Small intestine (tissue), 16 donors: ENCODE results near the gene NLGN4X. TPM values are rescaled to one million over a fixed set of nuclear protein-coding genes. Genes with fewer than 3 reads are reported as not detected.

Experiments used
- DNase-seq, 2 donors: peaks; one replicate each; pipeline versions ENCODE4 v3.0.0 to v3.0.0-alpha.2; 2013
- FAIRE-seq: peaks from 2 replicates; lab custom pipeline; 2012; peaks lifted over from hg19 to GRCh38; lab: Jason Lieb, UNC
- H3K27ac ChIP-seq, 3 donors: one replicate each; pipeline ENCODE4 v1.5.1; 2013; ENCODE audit warnings: low read length in 2 of 3, mild to moderate bottlenecking in 2 of 3, control low read depth in 1 of 3, inconsistent platforms in 1 of 3, low read depth in 1 of 3, moderate library complexity in 1 of 3
- H3K27me3 ChIP-seq, 3 donors: one replicate each; pipeline ENCODE4 v1.6.1; 2013; ENCODE audit warnings: low read length in 3 of 3, inconsistent platforms in 1 of 3; ENCODE audit not compliant: control insufficient read depth in 3 of 3, insufficient read depth in 3 of 3
- H3K36me3 ChIP-seq, 3 donors: one replicate each; pipeline ENCODE4 v1.6.1; 2013; ENCODE audit warnings: low read length in 3 of 3, inconsistent platforms in 1 of 3, low read depth in 1 of 3, mild to moderate bottlenecking in 1 of 3, moderate library complexity in 1 of 3; ENCODE audit not compliant: control insufficient read depth in 3 of 3, insufficient read depth in 2 of 3
- H3K4me1 ChIP-seq, 3 donors: one replicate each; pipeline ENCODE4 v1.6.1; 2013; ENCODE audit warnings: low read length in 2 of 3, inconsistent platforms in 1 of 3, low read depth in 1 of 3, mild to moderate bottlenecking in 1 of 3, moderate library complexity in 1 of 3; ENCODE audit not compliant: control insufficient read depth in 3 of 3, insufficient read depth in 2 of 3
- H3K4me3 ChIP-seq, 3 donors: one replicate each; pipeline ENCODE4 v1.5.1; 2013; ENCODE audit warnings: low read length in 3 of 3, control low read depth in 1 of 3, inconsistent platforms in 1 of 3, low read depth in 1 of 3, mild to moderate bottlenecking in 1 of 3, moderate library complexity in 1 of 3
- H3K9me3 ChIP-seq, 2 donors: one replicate each; pipeline ENCODE4 v1.6.1; 2013; ENCODE audit warnings: low read depth in 1 of 2, low read length in 1 of 2; ENCODE audit not compliant: control insufficient read depth in 2 of 2, insufficient read depth in 1 of 2
- WGBS, 3 donors: extraction: QIAGEN DNeasy Blood & Tissue Kit; methylation state at CpG; one replicate each; pipeline ENCODE4 v1.1.7; 2013; 5-methylcytosine and 5-hydroxymethylcytosine counted together
- long read RNA-seq, 10 donors: transcript quantifications; one replicate each; lab custom pipeline, GENCODE V29; 2026
- polyA plus RNA-seq, 4 donors: library from polyadenylated mRNA; stranded (reverse) in 3 of 4; unstranded in 1 of 4; fragments of 200-250 nt in 3 of 4; fragments of 120-200 nt in 1 of 4; gene quantifications; one replicate each; pipeline versions ENCODE4 v1.2.1 to v1.2.3, GENCODE V29; 2013
- donor health status: healthy with polysubstance abuse.
- donor health status: control.
- donor health status: control.
- donor health status: Bipolar disorder and iron deficiency.
- donor health status: healthy.

Gene NLGN4X
- 1 to 10 TPM in 2 of 4 donors, under 1 TPM in 1, not detected in 1; 0.27 to 4.7 (median 1.3) TPM for polyA plus RNA-seq
- long read RNA-seq, donor 1, result 0 reads
- long read RNA-seq, donor 2, full-length matches to known transcripts, result 1 of 1 reads
- long read RNA-seq, donor 2, partial matches to known transcripts, result 0 of 1 reads
- long read RNA-seq, donor 2, other reads (novel, unspliced or antisense), result 0 of 1 reads
- long read RNA-seq, donor 3, result 0 reads
- long read RNA-seq, donor 4, result 0 reads
- long read RNA-seq, donor 5, result 0 reads
- long read RNA-seq, donor 6, full-length matches to known transcripts, result 2 of 2 reads
- long read RNA-seq, donor 6, partial matches to known transcripts, result 0 of 2 reads
- long read RNA-seq, donor 6, other reads (novel, unspliced or antisense), result 0 of 2 reads
- long read RNA-seq, donor 7, result 0 reads
- long read RNA-seq, donor 8, result 0 reads
- long read RNA-seq, donor 9, result 0 reads
- long read RNA-seq, donor 10, full-length matches to known transcripts, result 3 of 3 reads
- long read RNA-seq, donor 10, partial matches to known transcripts, result 0 of 3 reads
- long read RNA-seq, donor 10, other reads (novel, unspliced or antisense), result 0 of 3 reads

- Histone ChIP-seq H3K27me3 (peaks cover 0 to 21% (median 9%) of the 10 kb centered on the region in 3 donors), H3K4me1 (no peaks in the 10 kb centered on the region), H3K4me3 (peak within 1 kb of the TSS in 1 of 3 donors; percentile 46), H3K9me3 (no peaks in the 10 kb centered on the region), H3K27ac (no peak within 1 kb of the TSS), H3K36me3 (no peaks in the 10 kb centered on the region)
- 2 to 4% (median 4%) methylated on average over 12 of the region's 12 CpGs for WGBS, 3 donors
- FAIRE-seq (no peak), DNase-seq (peak in 1 of 2 donors; percentile 2)
These were observed at the start of gene NLGN4X for GRCh38 chrX:6228720-6229119. Gene NLGN4X (minus strand): TSS chrX:6228867. CDS start chrX:6151466, 77,401 bp downstream.

GRCh38 chrX:6266041-6266440, 37.4 kb upstream of the NLGN4X start:
- no peaks in the 10 kb centered on the region for H3K4me1 ChIP-seq
- no peaks in the 10 kb centered on the region for H3K9me3 ChIP-seq
- H3K36me3 ChIP-seq, result no peaks in the 10 kb centered on the region
- no peak overlapping the region for H3K4me3 ChIP-seq
- no peak overlapping the region for H3K27ac ChIP-seq
- no peaks in the 10 kb centered on the region for H3K27me3 ChIP-seq
- DNase-seq, result no peak
- no peak for FAIRE-seq
- 75 to 84% (median 76%) methylated on average over 2 of the region's 2 CpGs for WGBS, 3 donors

GRCh38 chrX:6262959-6263358, 34.3 kb upstream of the NLGN4X start:
- Histone ChIP-seq H3K27ac (no peak overlapping the region), H3K27me3 (no peaks in the 10 kb centered on the region), H3K9me3 (no peaks in the 10 kb centered on the region), H3K36me3 (no peaks in the 10 kb centered on the region), H3K4me3 (no peak overlapping the region), H3K4me1 (no peaks in the 10 kb centered on the region)
- FAIRE-seq, result no peak
- DNase-seq, result no peak
- WGBS, 3 donors, result 60 to 71% (median 65%) methylated on average over 3 of the region's 3 CpGs

- no peak for FAIRE-seq
These were observed 28.4 kb upstream of the NLGN4X start for GRCh38 chrX:6257025-6257424.

GRCh38 chrX:6244666-6245065, 16.0 kb upstream of the NLGN4X start:
- Histone ChIP-seq H3K4me3 (no peak overlapping the region), H3K27me3 (no peaks in the 10 kb centered on the region), H3K4me1 (no peaks in the 10 kb centered on the region), H3K36me3 (no peaks in the 10 kb centered on the region), H3K9me3 (no peaks in the 10 kb centered on the region), H3K27ac (no peak overlapping the region)
- DNase-seq, result no peak
- WGBS, 3 donors, result 84 to 88% (median 87%) methylated on average over 6 of the region's 6 CpGs
- FAIRE-seq, result no peak

More at GRCh38 chrX:6257025-6257424, 28.4 kb upstream of the NLGN4X start:
- no peak for DNase-seq
- no peaks in the 10 kb centered on the region for H3K36me3 ChIP-seq
- H3K4me3 ChIP-seq, result no peak overlapping the region
- H3K27ac ChIP-seq, result no peak overlapping the region
- H3K4me1 ChIP-seq, result no peaks in the 10 kb centered on the region
- H3K27me3 ChIP-seq, result no peaks in the 10 kb centered on the region
- H3K9me3 ChIP-seq, result no peaks in the 10 kb centered on the region
- whole genome bisulfite sequencing, 3 donors, result 37 to 68% (median 44%) methylated on average over 2 to 3 of the region's 3 CpGs

- DNase-seq (no peak), FAIRE-seq (no peak)
- Histone ChIP-seq H3K4me1 (no peaks in the 10 kb centered on the region), H3K27me3 (no peaks in the 10 kb centered on the region), H3K27ac (no peak overlapping the region), H3K4me3 (no peak overlapping the region), H3K9me3 (no peaks in the 10 kb centered on the region), H3K36me3 (no peaks in the 10 kb centered on the region)
- whole genome bisulfite sequencing, 3 donors, result 65 to 82% (median 74%) methylated on average over 3 of the region's 3 CpGs
These were observed 9.9 kb upstream of the NLGN4X start for GRCh38 chrX:6238576-6238975.

GRCh38 chrX:6227935-6228334, 732 bp downstream of the NLGN4X start:
- Histone ChIP-seq H3K4me3 (peak overlapping the region in 1 of 3 donors; percentile 46), H3K9me3 (no peaks in the 10 kb centered on the region), H3K27ac (no peak overlapping the region), H3K4me1 (no peaks in the 10 kb centered on the region), H3K27me3 (peaks cover 0 to 21% (median 9%) of the 10 kb centered on the region in 3 donors), H3K36me3 (no peaks in the 10 kb centered on the region)
- 3 to 8% (median 8%) methylated on average over 7 to 8 of the region's 8 CpGs for WGBS, 3 donors
- DNase-seq (no peak), FAIRE-seq (no peak)

GRCh38 chrX:6227453-6227835, 1.2 kb downstream of the NLGN4X start:
- H3K9me3 ChIP-seq, result no peaks in the 10 kb centered on the region
- 2 to 11% (median 5%) methylated on average over 21 to 25 of the region's 25 CpGs for WGBS, 3 donors
- H3K27me3 ChIP-seq, result peaks cover 0 to 21% (median 9%) of the 10 kb centered on the region in 3 donors
- H3K4me3 ChIP-seq, result peak overlapping the region in 1 of 3 donors; percentile 46
- DNase-seq (peak in 1 of 2 donors; percentile 1), FAIRE-seq (no peak)
- no peaks in the 10 kb centered on the region for H3K36me3 ChIP-seq
- H3K27ac ChIP-seq, result peak overlapping the region in 1 of 3 donors; percentile 22
- H3K4me1 ChIP-seq, result no peaks in the 10 kb centered on the region
